Iris pigment epithelial cell (primary cell): ENCODE measurements around the gene PIP5K1B.
A peak's percentile ranks its signal among the peaks of the same experiment; 100 is the strongest.
"Not testable (repeated sequence)": the region's sequence is repeated elsewhere in the genome, so short reads cannot be mapped to it uniquely, and the experiment has no call there.

Source experiments
- DNase-seq: peaks from one replicate; pipeline ENCODE4 v3.0.0-alpha.2; 2011; ENCODE audit warnings: low read depth

The PIP5K1B gene

DNA sequence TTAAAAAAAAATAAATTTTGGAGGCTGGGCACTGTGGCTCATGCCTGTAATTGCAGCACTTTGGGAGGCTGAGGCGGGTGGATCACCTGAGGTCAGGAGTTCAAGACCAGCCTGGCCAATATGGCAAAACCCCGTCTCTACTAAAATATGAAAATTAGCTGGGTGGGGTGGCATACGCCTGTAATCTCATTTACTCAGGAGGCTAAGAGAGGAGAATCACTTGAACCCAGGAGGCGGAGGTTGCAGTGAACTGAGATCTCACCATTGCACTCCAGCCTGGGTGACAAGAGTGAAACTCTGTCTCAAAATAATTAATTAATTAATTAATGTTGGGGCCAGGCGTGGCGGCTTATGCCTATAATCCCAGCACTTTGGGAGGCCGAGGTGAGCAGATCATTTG is 281.9 kb downstream of the PIP5K1B start:
- DNase-seq: not testable (repeated sequence)

DNA sequence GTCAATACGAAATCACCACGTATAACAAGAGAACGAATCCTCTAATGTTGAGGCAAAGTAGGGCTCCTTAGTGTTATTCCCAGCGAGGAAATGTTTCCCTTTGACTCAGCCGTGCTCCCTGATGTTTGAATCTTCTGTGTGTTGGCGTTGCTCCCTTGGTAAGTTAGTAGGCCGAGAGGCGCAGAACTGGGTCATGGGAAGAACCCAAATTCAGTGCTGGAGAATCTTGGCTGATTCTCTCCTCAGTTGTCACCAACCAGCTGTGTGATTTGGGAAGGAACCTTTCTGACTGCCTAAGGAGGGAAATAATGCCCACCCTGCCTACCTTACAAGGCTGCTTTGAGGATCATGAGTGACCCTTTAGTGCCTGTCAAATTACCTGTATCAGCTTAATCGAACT is 286.4 kb downstream of the PIP5K1B start:
- no peak for DNase-seq

DNA sequence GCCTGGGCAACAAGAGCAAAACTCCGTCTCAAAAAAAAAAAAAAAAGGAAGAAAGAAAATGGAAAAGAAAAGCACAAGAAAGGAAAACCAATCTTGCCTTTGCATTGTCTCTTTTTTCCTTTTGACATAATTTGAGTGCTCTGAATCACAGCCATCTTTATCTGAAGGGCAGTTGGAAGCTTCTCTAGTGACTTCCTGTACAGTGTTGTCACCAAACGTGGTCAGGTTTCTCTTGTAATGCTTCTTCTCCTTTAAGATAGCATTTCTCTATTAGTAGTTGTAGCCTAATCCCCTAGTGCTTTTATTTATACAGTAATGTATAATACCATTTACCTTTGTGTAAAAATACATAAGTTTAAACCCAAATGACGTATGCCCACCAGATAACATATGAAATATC is 290.7 kb downstream of the PIP5K1B start:
- no peak for DNase-seq

- DNase-seq: no peak
These were observed 291.4 kb downstream of the PIP5K1B start for GRCh38 chr9:68996462-68996861.

DNA sequence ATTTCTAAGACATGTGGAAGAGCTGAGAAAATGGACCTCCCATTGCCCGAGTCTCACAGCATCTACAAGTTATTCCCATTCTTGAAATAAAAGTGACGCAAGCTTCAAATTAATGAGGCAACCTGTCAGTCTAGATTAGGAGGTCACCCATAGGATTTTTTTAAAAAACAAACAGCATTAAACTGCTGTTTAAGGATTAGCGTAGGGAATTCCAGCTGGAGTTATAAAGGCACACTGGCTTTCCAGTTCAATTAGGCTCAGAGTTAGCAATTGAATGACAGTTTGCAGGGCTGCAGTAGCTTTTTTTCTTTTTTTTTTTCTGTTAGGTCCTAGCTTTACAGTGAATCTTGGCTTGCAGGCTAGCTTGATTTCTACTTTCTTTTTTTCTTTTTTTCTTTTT is 292.6 kb downstream of the PIP5K1B start:
- DNase-seq: no peak

- no peak for DNase-seq
These were observed 293.3 kb downstream of the PIP5K1B start for GRCh38 chr9:68998385-68998784.

GRCh38 chr9:68998812-68999211 is 293.8 kb downstream of the PIP5K1B start:
- no peak for DNase-seq

- peak; percentile 77 for DNase-seq
These were observed 294.5 kb downstream of the PIP5K1B start for GRCh38 chr9:68999393-69000105.

DNA sequence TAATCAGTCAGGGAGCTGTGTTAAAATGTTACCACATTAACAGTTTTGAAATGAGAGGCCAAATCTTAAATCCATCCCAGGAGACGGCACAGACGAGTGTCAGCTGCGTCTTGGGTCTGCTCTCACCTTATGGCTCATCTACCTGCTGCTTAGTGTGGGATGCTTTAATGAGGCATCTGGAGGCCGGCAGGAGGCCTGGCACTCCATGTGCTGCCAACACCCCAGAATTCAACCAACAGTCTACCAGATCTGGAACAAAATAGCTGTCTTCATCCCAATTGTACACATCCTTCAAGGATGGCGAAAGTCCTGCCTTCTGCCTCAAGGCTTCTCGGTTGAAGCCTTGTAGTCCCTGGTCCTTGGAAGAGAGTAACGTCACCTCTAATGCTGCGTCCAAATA is 296.9 kb downstream of the PIP5K1B start:
- DNase-seq: no peak

DNA sequence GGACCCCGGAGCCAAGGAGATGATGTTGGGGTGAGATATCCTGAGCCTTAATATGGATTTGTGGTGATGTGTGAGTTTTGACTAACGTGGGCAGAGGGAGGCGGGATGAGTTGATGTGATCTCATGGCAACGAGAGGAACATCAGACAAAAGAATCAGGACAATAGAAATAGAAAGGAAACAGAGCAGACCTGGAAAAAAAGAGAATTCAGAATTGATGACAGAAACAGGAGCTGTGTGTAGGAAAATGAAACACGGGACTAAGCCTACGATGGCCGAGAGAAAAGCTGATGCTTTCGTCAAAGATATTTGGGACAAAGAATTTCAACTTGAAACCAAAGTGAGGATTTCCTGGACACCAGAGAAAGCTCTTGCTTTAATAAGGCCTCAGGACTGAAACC is 298.0 kb downstream of the PIP5K1B start:
- no peak for DNase-seq

- DNase-seq: peak; percentile 18
These were observed 299.8 kb downstream of the PIP5K1B start for GRCh38 chr9:69004836-69005235.

DNA sequence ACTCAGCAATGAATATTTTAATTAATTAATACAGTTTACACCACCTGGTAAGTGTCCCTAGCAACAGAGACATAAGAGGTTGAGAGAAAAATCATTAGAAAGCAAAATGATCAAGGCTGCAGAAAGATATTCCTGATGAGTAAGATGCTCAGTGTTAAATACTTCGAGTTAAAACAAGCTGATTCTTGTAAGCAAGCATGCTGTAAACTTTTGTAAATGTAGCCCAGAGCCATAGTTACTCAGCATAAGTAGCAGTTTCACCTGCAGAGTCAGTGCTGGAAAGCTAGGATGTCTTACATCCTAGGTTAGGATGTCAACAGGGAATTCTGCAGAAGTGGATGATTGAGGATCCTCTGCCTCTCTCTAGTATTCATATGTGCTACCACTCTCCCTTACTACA is 304.7 kb downstream of the PIP5K1B start:
- no peak for DNase-seq

DNA sequence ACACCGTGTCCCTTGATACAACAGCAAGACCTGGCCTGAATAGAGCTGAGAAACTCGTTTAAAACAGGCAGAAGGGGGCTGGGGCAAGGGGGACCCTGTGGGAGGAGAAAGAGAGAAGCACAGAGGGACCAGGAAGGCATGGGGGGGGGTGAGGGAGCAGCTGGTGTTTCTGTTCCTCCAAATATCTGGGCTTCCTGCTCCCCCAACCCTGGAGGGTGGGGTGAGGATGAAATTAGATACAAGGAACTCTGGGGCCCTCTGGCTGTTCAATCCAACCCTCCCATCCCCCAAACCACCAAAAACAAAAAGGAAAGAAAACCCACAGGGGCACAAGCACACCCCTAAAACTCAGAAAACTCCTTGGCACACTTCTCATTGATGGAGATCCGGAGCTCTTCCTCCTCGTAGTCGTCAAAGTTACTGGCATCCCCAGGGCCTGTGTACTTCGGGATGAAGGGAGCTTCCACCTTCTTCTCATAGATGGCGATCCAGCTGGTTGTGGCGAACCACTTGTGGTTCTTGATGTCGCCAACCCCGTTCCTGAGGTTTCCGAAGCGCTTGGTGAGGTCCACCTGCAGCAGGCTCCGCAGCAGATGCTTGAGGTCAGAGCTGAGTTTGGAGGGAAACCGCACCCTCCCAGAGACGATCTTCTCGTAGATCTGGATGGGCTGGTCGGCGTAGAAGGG is 307.8 kb downstream of the PIP5K1B start:
- no peak for DNase-seq

GRCh38 chr9:69013382-69013727 is 308.3 kb downstream of the PIP5K1B start:
- DNase-seq: no peak

GRCh38 chr9:69014013-69014412 is 309.0 kb downstream of the PIP5K1B start, which contains the start of gene PRKACG:
PRKACG (minus strand) TSS chr9:69014113; CDS start chr9:69014092, 21 bp downstream.
- DNase-seq: no peak

DNA sequence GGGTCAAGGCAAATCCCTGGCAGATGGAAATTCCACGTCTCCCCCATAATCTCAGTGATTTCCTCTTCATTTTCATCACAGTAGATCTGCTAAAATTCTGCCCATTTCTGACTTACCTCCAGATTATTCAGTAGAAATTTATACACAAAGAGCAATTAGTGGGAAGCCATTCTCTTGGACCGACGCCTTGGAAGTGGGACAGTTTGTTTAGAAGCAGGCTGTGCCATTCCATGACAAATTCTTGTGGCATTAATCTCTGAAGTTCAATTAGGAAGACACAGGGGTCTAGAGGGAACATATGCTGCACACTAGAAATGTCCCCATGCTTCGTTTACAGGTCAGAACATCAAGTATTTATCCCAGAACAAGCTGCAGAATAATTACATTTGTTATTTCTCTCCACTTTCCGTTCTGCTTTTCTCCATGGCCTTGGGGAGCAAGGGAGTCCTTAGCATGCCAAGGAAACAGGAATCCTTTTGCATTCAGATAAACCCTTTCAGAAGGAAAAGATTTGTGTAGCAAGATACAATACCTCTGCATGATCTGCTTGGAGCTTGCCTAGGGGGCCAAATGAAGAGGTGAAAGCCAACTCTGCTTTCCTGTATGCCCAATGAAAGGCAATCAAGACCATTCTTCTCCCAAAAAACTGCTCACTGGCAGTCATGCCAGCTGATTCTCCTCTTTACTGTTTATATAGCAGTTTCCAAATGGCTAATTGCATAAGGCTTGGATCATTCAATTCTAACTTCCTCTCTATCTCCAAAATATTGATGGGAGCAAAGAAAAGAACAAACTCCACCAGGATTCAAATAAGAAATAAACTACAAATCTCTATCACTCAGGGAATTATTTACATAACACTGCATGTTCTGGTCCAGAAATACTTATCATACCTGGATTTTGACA is 311.4 kb downstream of the PIP5K1B start:
- DNase-seq: no peak

- DNase-seq: no peak
These were observed 313.7 kb downstream of the PIP5K1B start for GRCh38 chr9:69018737-69019136.

DNA sequence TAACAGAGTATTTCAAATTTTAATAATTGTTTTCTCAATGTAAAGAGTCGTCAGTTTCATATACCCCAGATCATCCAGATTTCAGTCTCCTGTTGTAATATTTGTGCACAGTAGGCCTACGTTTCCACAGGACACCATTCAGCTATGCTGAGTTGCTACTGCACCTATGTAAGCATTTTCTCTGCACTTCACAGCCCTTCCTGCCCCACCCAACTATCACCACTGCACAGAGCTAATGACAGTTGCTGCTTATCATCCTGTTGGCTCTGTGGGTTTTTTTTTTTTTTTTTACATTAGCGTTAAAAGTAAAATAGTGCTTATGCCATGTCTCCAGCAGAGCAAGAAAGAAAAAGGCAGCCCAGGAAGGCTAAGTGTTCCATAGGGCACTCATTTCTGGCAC is 314.8 kb downstream of the PIP5K1B start:
- DNase-seq: no peak

DNA sequence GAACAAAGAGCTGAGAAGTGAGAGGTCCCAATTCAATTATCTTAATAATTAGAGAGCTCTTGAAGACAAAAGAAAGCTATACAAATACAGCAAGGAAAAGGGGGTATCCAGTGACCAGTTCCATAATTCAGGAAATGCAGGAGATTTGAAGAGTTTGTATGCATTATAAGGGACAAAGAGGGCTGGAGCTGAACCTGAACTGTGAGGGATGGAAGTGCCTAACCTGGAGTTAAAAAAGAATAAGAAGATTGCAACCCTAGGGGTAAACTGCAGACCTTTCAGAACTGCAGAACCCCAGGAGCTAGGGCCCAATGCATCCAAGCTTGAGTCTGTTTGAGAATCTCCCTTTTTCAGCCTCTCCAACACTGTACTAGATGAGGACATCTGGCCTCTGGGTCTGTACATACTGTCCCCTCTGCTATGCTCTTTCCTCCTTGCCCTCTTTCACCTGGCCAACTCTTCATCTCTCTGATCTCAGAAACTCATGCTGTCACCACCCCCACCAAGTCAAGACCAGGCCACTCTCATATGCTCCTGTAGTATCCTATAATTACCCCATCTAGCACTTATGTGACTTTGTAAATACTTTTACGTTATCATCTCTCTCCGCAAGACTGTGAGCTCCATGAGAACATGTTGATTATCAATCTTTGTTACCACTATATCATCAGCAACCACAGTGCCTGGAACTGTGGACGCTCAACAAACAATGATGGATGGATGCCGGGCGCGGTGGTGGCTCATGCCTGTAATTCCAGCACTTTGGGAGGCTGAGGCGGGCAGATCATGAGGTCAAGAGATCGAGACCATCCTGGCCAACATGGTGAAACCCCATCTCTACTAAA is 315.5 kb downstream of the PIP5K1B start:
- DNase-seq: no peak

DNA sequence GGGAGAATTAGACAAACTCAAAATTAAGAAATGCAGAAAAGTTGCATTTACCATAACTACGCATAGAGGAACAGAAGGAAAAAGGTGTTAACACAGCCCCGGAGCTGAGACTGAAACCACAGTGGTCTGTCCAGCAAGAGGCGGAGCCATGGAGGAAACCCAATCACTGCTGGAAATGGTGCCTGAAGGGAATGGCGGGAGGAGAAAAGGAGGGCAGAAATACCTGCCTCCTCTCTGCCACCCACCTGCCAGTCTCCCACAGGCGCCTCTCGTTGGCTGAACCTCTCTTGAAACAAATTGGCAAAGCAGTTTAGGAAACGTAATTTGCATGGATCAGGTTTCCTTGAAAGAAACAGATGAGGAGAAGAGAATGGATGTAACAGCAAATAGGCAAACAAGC is 318.6 kb downstream of the PIP5K1B start:
- DNase-seq: no peak

DNA sequence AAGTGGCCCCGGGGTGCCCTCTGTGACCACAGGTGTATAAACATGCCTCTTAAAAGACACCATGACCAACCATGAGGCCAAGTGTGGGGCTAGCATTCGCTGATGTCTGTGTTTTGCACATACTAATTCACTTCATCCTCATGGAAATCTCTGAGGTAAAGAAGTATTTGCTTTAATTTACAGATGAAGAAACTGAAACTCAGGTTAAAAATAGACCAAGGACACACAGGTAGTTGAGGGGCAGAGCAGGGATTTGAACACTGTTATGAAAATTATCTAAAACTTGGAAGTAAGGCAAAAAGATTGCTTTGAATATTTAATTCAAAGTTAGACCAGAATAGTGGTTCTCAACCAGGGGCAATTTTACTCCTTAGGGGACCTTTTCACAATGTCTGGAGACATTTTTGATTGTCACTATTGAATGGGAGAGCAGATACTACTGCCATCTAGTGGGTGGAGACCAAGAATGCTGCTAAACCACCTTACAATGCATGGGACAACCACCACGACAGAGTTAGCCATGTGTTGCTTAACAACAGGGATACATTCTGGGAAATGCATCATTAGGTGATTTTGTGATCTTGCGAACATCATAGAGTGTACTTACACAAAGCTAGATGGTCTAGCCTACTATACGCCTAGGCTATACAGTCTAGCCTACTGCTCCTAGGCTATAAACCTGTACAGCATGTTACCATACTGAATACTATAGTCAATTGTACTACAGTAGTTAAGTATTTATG is 322.5 kb downstream of the PIP5K1B start:
- peak; percentile 51 for DNase-seq
